ENCODE results near the gene TNIK.

Gene TNIK

DNA sequence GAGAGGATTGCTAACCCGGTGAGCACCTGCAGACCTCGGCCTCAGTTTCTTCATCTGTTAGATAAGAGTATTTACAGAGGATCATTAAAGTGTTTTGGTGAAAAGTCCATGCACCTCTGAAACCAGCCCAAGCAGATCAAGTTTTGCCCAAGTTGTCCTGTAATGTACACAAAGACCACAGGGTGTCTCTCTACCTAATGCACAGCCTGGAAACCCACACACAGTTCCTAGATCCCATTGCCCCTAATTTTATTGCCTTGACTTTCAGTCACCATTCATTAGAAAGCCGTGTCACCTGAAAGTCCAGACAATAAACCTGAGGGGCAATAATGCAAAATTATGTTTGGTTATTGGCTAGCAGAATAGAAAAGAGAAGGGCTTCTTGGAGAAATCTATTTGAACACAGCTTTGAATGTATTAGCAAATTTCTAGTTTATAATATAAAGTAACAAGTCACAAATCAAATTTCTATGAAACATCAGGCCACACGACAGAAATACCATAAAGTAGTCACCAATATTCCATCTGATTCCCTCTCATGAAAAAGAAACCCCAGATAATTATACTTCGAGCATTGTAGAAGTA, 272.4 kb downstream of the TNIK start:
- TF ChIP-seq EZH2phosphoT487 (IDR thresholded peaks at IDR 0.05; ENCODE audit: low read depth) (no peak), CTCF (IDR thresholded peaks at IDR 0.05; ENCODE audit: low read depth, low read length) (peak; percentile 78)
- Histone ChIP-seq H3K9me3 (ENCODE audit: insufficient read depth, low read length) (no peaks in the 10 kb centered on the region), H2AFZ (ENCODE audit: low read depth, low read length) (no peak overlapping the region), H3K79me2 (ENCODE audit: low read length) (no peaks in the 10 kb centered on the region), H3K4me1 (ENCODE audit: low read length) (peaks cover 62% of the 10 kb centered on the region), H3K4me3 (ENCODE audit: low read length) (no peak overlapping the region), H3K4me2 (ENCODE audit: low read length) (peak overlapping the region; percentile 32), H3K27ac (ENCODE audit: low read length) (peak overlapping the region; percentile 11; the same call in 1 of the 2 replicates), H3K36me3 (replicated peaks; ENCODE audit: low read depth, low read length) (peaks cover 4% of the 10 kb centered on the region), H4K20me1 (ENCODE audit: insufficient read depth, low read length) (no peaks in the 10 kb centered on the region), H3K9ac (ENCODE audit: low read length) (peak overlapping the region; percentile 38), H3K27me3 (ENCODE audit: low read depth, low read length) (no peaks in the 10 kb centered on the region)

DNA sequence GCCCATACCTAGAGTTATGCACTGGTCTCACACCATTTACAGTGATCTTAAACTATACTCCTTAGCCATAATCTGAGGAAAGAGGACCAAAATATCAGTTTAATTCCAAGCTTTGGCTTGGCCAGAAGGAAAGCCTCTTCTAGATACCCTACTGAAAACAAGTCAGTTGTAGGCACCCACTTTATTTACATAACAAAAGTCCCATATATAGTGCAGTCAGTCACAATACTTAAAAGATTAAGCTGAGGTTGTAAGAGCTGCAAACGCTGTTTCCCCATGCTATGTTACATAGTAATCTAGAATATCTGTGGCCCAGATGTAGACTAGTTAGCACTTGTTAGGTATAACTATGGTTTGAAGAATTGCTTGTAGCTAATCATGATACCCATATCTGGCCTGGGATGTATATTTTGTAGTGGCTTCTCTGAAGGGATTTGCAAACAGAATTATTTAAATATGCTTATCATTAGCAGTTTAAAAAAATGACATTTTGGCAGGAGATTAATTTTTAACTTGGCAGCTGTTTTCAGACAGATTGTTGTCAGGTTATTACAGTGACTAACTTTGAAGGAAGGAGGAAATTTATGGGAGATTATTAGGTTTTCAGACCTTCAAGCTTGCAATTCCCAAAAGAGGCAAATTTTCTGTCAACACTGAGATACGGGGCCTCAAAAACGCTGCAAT, 273.2 kb downstream of the TNIK start:
- no peaks in the 10 kb centered on the region for H3K79me2 ChIP-seq (ENCODE audit: low read length)
- H2AFZ ChIP-seq (ENCODE audit: low read depth, low read length): no peak overlapping the region
- H3K4me2 ChIP-seq (ENCODE audit: low read length): peak overlapping the region; percentile 32
- H3K36me3 ChIP-seq (replicated peaks; ENCODE audit: low read depth, low read length): peaks cover 8% of the 10 kb centered on the region
- peak overlapping the region; percentile 38 for H3K9ac ChIP-seq (ENCODE audit: low read length)
- no peak overlapping the region for H3K4me3 ChIP-seq (ENCODE audit: low read length)
- H3K9me3 ChIP-seq (ENCODE audit: insufficient read depth, low read length): no peaks in the 10 kb centered on the region
- H4K20me1 ChIP-seq (ENCODE audit: insufficient read depth, low read length): no peaks in the 10 kb centered on the region
- TF ChIP-seq CTCF (IDR thresholded peaks at IDR 0.05; ENCODE audit: low read depth, low read length) (no peak), EZH2phosphoT487 (IDR thresholded peaks at IDR 0.05; ENCODE audit: low read depth) (no peak)
- H3K27ac ChIP-seq (ENCODE audit: low read length): no peak overlapping the region
- peaks cover 62% of the 10 kb centered on the region for H3K4me1 ChIP-seq (ENCODE audit: low read length)
- no peaks in the 10 kb centered on the region for H3K27me3 ChIP-seq (ENCODE audit: low read depth, low read length)

- Histone ChIP-seq H3K4me2 (ENCODE audit: low read length) (no peak overlapping the region), H3K36me3 (replicated peaks; ENCODE audit: low read depth, low read length) (peaks cover 13% of the 10 kb centered on the region), H3K27me3 (ENCODE audit: low read depth, low read length) (no peaks in the 10 kb centered on the region), H3K27ac (ENCODE audit: low read length) (no peak overlapping the region), H3K4me1 (ENCODE audit: low read length) (peaks cover 62% of the 10 kb centered on the region), H3K4me3 (ENCODE audit: low read length) (no peak overlapping the region), H3K9ac (ENCODE audit: low read length) (no peak overlapping the region), H4K20me1 (ENCODE audit: insufficient read depth, low read length) (peaks cover 1% of the 10 kb centered on the region; the same call in 1 of the 2 replicates), H2AFZ (ENCODE audit: low read depth, low read length) (no peak overlapping the region), H3K79me2 (ENCODE audit: low read length) (no peaks in the 10 kb centered on the region), H3K9me3 (ENCODE audit: insufficient read depth, low read length) (no peaks in the 10 kb centered on the region)
- TF ChIP-seq CTCF (IDR thresholded peaks at IDR 0.05; ENCODE audit: low read depth, low read length): no peak
- TF ChIP-seq EZH2phosphoT487 (IDR thresholded peaks at IDR 0.05; ENCODE audit: low read depth): no peak
Measured at GRCh38 chr3:171186383-171186782, 273.8 kb downstream of the TNIK start.

- TF ChIP-seq EZH2phosphoT487 (IDR thresholded peaks at IDR 0.05; ENCODE audit: low read depth) (no peak), CTCF (IDR thresholded peaks at IDR 0.05; ENCODE audit: low read depth, low read length) (no peak)
- no peaks in the 10 kb centered on the region for H3K9me3 ChIP-seq (ENCODE audit: insufficient read depth, low read length)
Measured at GRCh38 chr3:171185959-171186358, 274.2 kb downstream of the TNIK start.

More at GRCh38 chr3:171185959-171186358, 274.2 kb downstream of the TNIK start:
- Histone ChIP-seq H3K4me2 (ENCODE audit: low read length) (0 out of 2 replicates have a peak overlapping the region, but pooled peaks have one; percentile 25), H3K27me3 (ENCODE audit: low read depth, low read length) (no peaks in the 10 kb centered on the region), H3K27ac (ENCODE audit: low read length) (no peak overlapping the region), H2AFZ (ENCODE audit: low read depth, low read length) (no peak overlapping the region), H3K4me1 (ENCODE audit: low read length) (peaks cover 62% of the 10 kb centered on the region), H4K20me1 (ENCODE audit: insufficient read depth, low read length) (peaks cover 3% of the 10 kb centered on the region; the same call in 1 of the 2 replicates), H3K9ac (ENCODE audit: low read length) (no peak overlapping the region), H3K4me3 (ENCODE audit: low read length) (no peak overlapping the region), H3K79me2 (ENCODE audit: low read length) (no peaks in the 10 kb centered on the region), H3K36me3 (replicated peaks; ENCODE audit: low read depth, low read length) (peaks cover 15% of the 10 kb centered on the region)
